SIG-M5 (cell line): ENCODE measurements around the gene BABAM2.
A peak's percentile ranks its signal among the peaks of the same experiment; 100 is the strongest.
"Not testable (repeated sequence)": the region's sequence is repeated elsewhere in the genome, so short reads cannot be mapped to it uniquely, and the experiment has no call there.

Experiments
- DNase-seq: peaks from one replicate; lab custom pipeline; 2025; lab: John Stamatoyannopoulos, UW

Gene BABAM2

DNA sequence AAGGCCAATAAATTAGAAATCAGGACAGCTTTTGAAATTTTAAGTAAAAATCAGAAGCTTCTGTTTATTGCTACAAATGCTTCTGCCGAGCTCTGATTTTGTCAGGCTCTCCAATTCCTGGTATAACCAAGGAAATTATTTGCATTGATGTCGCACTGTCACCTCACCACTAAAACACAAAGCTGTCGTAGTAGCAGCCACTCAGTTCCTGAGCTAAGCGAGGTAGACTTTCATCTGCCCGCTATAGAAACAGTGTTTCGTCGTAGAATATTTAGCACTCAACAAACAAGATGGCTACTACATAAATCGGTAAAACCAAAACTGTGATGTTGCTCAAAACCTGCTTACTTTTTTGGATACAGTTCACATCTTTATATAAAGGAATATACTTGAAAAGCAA lies 360.8 kb downstream of the BABAM2 start:
- no peak for DNase-seq

DNA sequence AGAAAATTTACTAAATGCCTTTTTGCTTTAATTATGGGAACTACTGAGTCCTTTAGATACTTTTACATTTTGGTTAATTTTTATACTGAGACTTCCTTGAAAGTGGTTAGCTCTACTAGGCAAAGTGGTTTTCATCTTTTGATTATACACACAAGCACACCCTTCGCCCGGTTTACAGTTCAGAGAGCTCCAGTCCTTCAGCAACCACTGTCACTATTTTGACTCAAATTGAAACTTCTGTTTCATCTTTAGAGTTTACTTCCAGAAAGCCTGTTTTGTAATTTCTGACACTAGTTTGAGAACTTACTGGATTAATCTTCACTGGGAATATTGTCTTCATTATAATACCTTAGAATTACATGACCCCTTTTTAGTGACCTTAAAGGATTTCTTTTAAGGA lies 361.8 kb downstream of the BABAM2 start:
- DNase-seq: no peak

DNA sequence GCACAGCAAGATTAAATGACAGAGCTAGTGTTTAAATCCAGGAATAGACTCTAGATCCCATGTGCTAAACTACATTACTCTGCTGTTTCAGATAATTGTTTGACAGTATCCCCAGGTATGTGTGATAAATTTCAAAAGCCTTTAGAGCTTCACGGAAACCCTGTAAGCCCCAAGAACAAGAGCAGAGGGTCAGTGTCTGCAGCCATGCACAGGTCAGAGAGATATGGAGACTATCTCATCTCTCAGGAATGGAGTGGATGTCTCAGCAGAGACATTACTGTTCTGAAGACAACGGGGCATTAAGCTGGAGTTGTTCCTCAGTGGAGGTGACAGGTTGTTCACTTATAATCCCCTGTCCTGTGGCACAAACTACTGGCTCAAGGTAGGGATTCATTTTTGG lies 363.0 kb downstream of the BABAM2 start:
- no peak for DNase-seq

DNA sequence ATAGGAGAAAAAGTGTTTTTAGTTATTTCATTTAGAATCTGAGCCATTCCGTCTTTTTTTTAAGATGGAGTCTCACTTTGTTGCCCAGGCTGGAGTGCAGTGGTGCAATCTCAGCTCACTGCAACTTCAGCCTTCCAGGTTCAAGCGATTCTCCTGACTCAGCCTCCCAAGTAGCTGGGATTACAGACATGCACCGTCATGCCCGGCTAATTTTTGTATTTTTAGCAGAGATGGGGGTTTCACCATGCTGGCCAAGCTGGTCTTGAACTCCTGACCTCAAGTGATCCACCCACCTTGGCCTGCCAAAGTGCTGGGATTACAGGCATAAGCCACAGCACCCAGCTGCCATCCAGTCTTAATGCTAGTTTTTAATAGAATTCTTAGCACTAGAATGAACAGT lies 364.7 kb downstream of the BABAM2 start:
- DNase-seq: not testable (repeated sequence)

DNA sequence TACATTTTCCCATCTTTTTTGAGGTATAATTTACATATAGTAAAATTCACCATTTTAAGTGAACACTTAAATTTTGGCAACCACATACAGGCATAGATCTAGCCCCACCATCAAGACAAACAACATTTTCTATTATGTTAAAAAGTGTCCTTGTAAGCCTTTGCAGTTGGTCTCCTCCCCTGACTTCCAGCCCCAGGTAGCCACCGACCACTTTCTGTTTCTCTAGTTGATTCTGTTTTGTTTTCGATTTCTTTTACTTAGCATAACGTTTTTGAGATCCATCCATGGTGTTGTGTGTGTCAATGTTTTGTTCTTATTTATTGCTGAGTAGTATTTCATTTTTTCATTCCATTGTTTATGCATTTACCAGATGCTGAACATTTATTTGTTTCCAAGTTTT lies 366.7 kb downstream of the BABAM2 start:
- no peak for DNase-seq

DNA sequence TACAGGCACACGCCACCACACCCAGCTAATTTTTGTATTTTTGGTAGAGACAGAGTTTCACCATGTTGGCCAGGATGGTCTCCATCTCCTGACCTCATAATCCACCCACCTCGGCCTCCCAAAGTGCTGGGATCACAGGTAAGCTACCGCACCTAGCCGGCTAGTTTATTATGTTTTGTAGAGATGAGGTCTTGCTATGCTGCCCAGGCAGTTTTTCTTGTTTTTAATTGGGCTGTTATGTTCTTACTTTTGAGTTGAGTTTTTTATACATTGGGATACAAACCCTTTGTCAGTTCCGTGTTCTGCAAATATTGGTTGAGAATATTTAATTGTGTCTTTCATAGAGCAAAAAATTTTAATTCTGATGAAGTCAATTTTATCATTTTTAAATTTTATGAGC lies 368.7 kb downstream of the BABAM2 start:
- not testable (repeated sequence) for DNase-seq

DNA sequence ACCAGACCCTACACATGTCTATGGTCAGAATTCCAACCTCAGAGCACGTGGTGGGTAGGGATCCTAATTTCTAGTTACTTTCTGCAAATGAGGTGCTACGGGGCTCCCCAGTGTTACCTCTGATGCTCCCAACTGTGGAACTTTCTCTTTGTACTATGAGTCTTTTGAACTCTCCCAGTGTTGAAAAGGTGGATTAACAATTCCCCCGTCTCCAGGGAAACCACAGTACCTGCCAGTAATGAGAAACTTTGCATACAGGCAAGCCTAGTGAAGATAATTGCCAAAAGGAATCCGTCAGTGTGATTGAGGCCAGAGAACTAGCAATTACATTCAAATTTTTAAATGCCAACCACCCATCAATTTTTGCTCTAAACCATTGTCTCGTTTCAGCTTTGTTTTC lies 373.2 kb downstream of the BABAM2 start:
- no peak for DNase-seq

DNA sequence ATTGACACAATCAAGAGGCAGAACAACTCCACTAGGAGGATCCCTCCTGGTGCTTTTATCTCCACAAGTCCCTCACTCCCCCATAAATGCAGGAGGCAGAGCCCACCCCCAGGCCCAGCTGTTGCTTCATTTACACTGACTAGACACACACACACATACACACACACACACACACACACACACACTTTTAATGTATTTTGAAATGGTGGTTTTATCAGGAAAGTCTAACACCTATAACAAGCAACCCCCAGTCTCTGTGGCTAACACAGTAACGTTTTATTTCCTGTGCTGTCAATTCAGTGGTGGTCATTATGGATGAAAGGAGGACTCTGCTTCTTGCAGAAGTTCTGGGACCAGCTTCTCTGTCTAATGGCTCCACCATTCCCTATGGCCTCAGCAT lies 376.8 kb downstream of the BABAM2 start:
- no peak for DNase-seq

DNA sequence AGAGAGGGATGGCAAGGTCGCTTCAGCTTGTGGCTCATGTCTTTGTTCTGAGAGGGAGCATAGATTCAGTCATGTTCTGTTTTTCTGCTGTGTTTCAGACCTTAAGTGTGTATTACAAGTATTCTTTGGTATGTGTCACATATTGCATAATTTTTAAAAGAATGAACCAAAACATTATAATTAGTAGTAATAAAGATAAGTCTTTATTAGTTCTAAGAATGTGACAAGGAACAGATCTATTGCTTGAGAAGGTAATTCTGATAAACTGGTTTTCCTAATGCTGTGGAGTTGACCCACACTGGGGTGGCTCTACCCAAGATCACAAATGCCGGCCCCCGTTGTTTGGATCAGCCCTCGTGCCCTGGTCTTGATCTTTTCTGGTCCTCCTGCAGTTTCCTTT lies 377.9 kb downstream of the BABAM2 start:
- DNase-seq: no peak

DNA sequence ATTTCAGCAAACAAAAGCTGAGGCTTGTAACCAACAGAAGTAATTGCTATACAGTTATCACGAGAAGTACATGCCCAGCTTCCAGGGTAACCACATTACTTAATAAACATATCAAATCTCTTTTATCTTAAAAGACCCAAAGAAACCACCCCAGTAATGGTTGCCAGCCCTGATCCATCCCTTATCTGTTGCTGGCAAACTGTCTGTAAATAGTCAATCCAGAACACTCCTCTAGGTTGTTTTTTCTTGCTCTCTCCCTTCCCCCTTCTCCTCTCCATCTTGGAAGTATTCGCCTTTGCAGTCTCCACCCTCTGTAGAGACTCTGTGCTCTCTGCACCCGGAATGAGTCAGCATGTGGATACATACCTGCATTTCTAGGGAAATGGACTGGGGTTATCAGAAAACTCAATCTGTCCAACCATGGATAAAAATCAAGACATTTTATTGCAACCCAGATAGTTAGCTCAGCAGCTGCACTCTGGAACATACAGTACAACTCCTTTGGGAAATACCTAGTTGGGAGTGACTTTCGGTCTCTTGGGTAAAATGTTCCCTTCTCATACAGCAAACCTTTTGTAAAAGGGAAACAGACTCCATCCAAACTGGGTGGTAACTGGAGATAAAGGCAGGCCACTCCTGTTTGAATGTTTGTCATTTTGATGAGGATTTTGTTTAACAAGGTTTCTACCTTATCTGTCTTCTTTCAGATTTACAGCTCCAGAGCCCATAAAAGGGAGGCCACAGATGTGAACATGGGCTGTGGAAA lies 378.7 kb downstream of the BABAM2 start:
- no peak for DNase-seq

DNA sequence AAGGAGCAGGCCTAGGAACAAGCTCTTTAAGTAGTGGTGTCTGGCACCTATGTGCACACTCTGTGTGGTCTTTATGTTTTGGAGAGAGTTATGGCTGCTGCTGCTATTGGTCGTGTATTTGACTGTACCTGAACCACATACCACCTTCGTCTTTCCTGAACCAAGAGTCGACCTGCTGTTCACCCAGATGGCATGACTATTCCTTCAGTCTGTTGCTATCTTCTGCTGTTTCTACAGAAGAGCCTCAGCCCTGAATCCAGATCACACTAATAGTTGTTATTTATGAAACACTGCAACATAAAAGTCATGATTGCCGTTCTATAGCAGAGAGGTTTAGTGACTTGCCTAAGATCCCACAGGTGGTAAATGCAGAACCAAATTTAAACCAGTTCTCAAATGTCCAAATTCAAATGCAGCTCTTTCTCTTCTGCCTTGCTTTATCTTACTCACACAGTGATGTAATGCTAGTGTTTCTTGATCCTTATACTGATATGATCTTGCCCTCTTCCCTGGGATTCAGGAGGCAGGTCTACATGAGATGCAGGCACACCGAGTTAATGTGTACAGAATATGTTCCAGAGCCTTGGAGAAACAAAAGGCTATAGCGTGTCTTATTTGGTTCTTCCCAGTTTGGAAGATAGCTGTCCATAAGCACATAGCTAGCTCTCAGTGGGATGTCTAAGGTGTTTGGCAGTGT lies 380.1 kb downstream of the BABAM2 start:
- no peak for DNase-seq

DNA sequence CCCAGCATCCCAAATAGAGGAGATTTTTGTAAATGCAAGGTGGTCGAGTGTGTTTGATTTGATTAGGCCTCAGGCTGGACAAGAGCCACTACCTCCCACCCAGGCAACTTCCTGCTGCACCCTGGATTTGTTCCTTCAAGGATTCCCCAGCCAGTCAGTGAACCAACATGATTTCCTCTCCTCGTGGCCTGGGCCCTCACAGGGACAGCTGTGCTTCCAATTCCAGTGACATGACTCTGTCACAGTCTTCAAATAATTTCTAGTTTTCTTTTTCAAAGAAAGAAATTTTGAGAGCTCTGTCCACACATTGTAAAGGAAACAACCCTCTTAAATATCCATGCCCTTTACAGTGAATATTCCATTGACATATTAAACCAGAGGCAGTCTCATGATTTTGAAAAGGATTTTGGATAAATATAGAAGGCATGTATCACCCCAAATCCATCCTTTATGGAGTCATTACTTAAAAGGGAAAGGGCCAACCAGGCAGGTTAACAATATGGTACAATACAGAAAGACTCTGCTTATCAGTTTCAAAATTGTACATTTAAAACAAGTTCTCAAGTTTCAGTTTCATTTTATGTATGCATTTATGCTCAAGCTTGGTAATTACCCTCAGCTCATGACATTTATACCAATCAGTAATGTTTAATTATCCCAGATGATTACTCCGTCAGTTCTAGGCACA lies 380.8 kb downstream of the BABAM2 start:
- no peak for DNase-seq

DNA sequence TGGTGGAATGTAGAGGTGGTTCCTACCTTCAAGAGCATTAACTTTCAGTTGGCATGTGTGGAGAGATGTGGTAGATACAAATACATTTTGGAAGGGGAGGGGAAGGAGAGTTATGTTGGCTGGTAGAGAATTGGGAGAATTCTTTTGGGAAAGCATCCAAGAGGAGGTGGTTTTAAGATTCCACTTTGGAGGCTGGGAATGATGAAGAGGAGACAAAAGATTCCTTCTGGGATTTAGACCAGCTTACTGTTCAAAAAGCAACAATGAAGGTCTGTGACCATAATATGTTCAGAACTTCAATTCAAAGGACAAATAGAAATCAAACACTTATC lies 381.4 kb downstream of the BABAM2 start:
- DNase-seq: no peak

DNA sequence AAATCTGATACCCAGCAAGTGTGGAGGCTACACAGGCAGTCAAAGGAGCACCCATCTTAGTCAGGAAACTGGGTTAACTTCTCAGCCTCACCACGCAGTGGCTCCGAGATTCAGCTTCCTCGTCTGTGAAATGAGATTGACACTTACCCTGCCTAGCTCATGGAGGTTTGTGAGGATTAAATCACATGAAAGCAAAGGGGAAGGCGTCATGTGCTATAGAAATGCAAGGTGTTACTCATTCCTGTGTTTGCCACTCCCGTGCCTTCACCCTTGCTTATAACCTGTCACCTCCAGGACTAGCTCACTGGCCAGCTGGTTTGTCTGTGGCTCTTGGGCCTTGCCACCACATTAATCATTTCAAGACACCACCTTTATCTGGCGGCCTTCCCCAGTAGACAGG lies 383.2 kb downstream of the BABAM2 start:
- no peak for DNase-seq

DNA sequence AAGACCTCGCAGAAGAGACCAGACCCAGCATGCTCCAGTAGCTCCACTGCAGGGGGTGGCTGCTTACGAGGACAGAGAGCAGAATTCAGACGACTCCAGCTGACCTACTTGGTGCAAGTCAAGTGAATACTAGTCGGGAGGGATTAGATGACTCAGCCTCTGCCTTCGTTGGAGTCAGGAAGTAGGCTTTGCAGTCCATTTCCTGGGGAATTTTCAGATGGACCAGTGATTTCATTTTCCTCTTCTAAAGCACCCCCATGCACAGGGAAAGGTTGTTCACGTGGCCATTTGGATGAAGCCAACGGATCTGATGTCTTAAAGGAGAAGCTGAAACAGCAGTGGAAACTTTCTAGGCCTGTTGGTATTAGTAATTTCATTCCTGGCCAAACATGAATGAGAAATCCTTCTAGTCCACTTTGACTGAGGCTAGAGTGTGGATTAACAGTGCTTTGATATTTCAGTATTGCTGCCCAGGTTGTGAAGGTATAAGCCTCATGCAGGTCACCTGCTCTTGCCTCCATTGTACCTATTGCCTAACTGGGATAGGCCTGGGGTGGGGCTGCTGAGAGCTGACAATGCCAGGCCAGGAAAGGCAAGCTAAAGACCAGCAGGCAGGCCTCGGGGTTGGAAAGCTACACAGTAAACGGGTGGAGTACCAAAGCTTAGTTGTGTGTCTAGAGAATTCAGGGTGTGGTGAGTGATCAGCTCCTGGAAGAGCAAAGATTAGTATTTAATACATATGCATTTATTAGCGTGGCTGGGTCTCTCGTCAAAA lies 384.6 kb downstream of the BABAM2 start:
- peak; percentile 33 for DNase-seq

DNA sequence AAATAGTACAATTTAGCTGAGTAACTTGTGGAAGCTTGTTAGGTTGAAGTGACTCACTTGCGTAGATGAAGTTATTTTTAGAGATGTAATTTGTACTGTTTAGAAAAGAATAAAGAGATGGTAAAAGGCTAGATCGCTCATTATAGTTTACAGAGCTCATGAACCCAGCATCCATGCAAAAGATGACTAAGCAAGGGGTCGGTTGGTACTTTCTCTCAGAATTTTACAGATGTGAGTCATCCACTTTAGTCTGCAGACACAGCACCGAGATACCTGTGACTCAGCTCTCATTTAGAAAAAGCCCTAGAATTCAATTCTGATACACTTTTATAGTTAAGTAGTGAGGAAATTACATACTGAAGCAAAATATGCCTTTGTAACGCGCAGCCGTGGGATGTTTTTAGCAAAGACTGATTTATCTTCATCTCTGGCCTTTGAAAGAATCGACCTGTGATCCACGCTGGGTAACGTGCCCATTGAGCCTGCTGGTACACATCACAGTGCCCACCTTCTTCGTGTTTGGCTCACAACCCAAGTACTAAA lies 385.6 kb downstream of the BABAM2 start:
- no peak for DNase-seq

DNA sequence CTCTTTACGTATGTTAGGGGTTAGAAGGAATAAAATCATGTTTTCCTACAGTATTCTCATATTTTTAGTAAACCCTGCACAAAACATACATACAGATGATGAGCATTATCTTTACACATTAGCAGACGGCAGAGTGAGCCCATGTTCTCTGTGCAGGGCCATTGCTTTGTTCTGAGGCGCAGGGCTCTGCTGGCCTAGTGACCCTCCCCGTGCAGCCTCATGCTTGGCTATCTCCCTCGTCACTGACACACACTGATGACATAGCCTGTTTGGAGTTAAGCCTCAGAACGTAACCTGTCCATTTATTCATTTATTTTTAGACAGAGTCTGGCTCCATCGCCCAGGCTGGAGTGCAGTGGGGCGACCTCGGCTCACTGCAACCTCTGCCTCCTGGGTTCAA lies 386.3 kb downstream of the BABAM2 start:
- DNase-seq: no peak

DNA sequence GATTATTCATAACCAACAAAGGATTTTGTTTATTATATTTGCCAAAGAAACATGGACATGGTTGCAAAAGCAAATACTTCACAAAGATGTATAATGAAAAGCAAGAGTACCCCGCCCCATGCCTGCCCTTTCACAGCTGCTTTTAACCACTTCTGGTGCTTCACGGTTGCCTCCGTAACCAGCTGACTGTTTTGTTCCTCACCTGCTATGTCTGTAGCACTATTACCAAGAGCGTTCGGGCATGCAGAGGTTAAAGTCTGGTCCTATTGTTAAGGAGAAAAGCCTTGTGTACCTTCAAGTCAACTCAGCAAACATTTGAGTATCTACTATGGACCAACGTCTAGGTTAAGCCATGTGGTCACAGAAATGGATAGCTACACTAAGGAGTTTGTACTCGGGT lies 386.9 kb downstream of the BABAM2 start:
- no peak for DNase-seq

DNA sequence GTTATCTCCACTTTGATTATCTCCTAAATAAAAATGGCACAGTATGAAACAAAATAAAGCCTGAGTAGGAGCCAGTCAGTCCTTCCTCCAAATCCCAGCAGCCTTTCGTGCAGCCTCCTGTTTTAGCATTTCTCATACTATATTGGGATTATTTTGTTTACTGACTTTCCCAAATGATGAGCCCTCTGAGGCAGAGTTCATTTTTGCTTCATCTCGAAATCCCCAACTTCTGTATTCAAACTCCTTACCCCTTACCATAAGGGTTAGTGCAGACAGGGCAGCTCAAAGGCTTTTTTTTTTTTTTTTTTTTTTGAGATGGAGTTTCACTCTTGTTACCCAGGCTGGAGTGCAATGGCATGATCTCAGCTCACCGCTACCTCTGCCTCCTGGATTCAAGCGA lies 388.8 kb downstream of the BABAM2 start:
- no peak for DNase-seq

DNA sequence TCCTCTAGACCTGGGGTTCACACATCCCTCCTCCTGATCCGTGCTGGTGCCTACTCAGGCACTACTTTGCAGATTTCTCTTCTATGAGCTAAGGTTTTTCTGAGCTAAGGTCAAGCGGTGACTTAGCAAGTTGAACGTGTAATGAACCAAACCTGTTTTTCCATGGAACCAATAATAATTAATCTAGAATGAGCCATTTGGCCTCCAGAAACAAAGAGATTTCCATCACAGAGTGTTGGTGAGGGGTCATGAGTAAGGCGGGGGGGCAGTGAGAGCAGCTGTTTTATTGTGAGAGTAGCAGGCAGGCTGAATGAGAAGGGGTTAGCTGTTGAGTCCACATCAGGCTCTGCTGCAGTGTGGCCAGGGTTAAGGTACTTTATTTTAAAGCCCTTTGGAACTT lies 390.1 kb downstream of the BABAM2 start:
- DNase-seq: no peak

DNA sequence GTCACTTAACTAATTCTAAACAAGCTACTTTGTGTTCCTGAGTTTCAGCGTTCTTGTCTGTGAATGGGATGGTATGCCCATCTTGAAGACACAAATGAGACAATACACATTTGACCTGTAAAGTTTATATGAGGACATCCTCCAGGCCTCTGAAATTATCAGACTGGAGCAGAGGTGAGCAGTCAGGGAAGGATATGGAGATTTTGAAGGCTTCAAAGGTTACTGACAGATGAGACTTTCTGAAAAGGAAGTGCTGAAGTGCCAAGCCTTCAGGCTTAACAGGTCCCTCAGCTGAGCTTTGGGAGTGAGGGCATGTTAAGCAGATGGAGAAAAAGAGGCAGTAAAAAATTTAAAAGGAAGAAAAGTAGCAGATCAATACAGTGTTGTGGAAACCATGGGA lies 391.2 kb downstream of the BABAM2 start:
- no peak for DNase-seq

DNA sequence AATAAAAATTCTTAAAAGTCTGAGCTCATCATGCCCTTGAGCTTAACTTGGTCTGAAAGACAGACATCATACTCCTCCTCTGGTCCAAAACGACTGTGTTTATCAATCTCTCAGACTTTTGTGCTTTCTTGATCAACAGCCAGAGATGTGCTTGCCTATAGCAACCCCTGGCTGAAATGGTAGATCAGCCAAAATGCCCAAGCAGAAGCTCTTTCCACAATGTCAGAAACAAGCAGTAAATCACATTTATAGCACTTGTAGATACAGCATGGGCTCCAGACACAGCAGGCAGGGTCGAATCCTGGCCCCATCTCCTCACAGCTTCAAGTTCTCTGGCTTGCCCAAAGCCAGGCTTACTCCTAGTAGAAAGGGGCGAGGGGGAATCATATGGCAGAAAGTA lies 391.7 kb downstream of the BABAM2 start:
- no peak for DNase-seq
